Breast epithelium (tissue), 3 donors: ENCODE measurements around the gene SMC4.

Source experiments
- CTCF ChIP-seq, 3 donors: fragments of 450-650 bp; IDR thresholded peaks; one replicate each; pipeline ENCODE4 v1.5.1; 2016 to 2017; ENCODE audit warnings: antibody characterized with exemption in 3 of 3, mild to moderate bottlenecking in 3 of 3, moderate library complexity in 3 of 3
- POLR2A ChIP-seq: fragments of 450-650 bp; IDR thresholded peaks from one replicate; pipeline ENCODE4 v1.6.1; 2016; ENCODE audit warnings: antibody characterized with exemption, mild to moderate bottlenecking, moderate library complexity
- POLR2AphosphoS5 ChIP-seq, 3 donors: sonication (generic); formaldehyde crosslinking; IDR thresholded peaks; one replicate each; pipeline ENCODE4 v1.6.1; 2017; ENCODE audit warnings: antibody characterized with exemption in 3 of 3

- TF ChIP-seq CTCF (IDR thresholded peaks at IDR 0.05): no peak
- no peak for TF ChIP-seq POLR2A
- no peak for TF ChIP-seq POLR2AphosphoS5 (IDR thresholded peaks at IDR 0.05)
Observed at GRCh38 chr3:160450846-160451245, 51.4 kb downstream of the SMC4 start.
